ENCODE measurements around the gene IGSF10. TPM values are rescaled to one million over a fixed set of nuclear protein-coding genes. Genes with fewer than 3 reads are reported as not detected.
A peak's percentile ranks its signal among the peaks of the same experiment; 100 is the strongest.
"Not testable (repeated sequence)": the region's sequence is repeated elsewhere in the genome, so short reads cannot be mapped to it uniquely, and the experiment has no call there.

IGSF10 gene
- total RNA-seq = 10 to 100 TPM in 1 of 4 donors, 1 to 10 TPM in 3; 3.2 to 10.3 (median 6.5) TPM

GRCh38 chr3:151460774-151461450, at the start of gene IGSF10:
IGSF10 (minus strand) TSS chr3:151461061; CDS start chr3:151458709, 2,352 bp downstream.
- no peak for DNase-seq (ENCODE audit: low spot score)
- no peak for TF ChIP-seq CTCF (IDR thresholded peaks at IDR 0.05)
- ATAC-seq (ENCODE audit: low FRiP score) = peak; percentile 62

- DNase-seq (ENCODE audit: low spot score); ATAC-seq (ENCODE audit: low FRiP score): not testable (repeated sequence)
Measured at GRCh38 chr3:151509468-151510135, 48.7 kb upstream of the IGSF10 start.

- DNase-seq (ENCODE audit: low spot score) (no peak), ATAC-seq (ENCODE audit: low FRiP score) (no peak)
Measured at GRCh38 chr3:151504606-151505005, 43.7 kb upstream of the IGSF10 start.

GRCh38 chr3:151503074-151503473, 42.2 kb upstream of the IGSF10 start:
- no peak for TF ChIP-seq CTCF (IDR thresholded peaks at IDR 0.05)
- ATAC-seq (ENCODE audit: low FRiP score) (no peak), DNase-seq (ENCODE audit: low spot score) (no peak)

More at GRCh38 chr3:151504606-151505005, 43.7 kb upstream of the IGSF10 start:
- TF ChIP-seq CTCF (IDR thresholded peaks at IDR 0.05) = no peak

GRCh38 chr3:151501923-151502632, 41.2 kb upstream of the IGSF10 start:
- no peak for DNase-seq (ENCODE audit: low spot score)
- ATAC-seq (ENCODE audit: low FRiP score) = peak; percentile 54
- no peak for TF ChIP-seq CTCF (IDR thresholded peaks at IDR 0.05)

GRCh38 chr3:151501171-151501922, 40.5 kb upstream of the IGSF10 start:
- no peak for TF ChIP-seq CTCF (IDR thresholded peaks at IDR 0.05)
- DNase-seq (ENCODE audit: low spot score) = no peak
- peak; percentile 37 for ATAC-seq (ENCODE audit: low FRiP score)

- DNase-seq (ENCODE audit: low spot score) = no peak
- no peak for ATAC-seq (ENCODE audit: low FRiP score)
- no peak for TF ChIP-seq CTCF (IDR thresholded peaks at IDR 0.05)
Measured at GRCh38 chr3:151499168-151499567, 38.3 kb upstream of the IGSF10 start.

All from omental fat pad (tissue), 4 donors.